Fibroblast of pulmonary artery (primary cell): ENCODE results near the gene NDUFA11.
A peak's percentile ranks its signal among the peaks of the same experiment; 100 is the strongest.
"Not testable (repeated sequence)": the region's sequence is repeated elsewhere in the genome, so short reads cannot be mapped to it uniquely, and the experiment has no call there.

ENCODE experiments used
- DNase-seq: peaks from one replicate; pipeline ENCODE4 v3.0.0-alpha.2; 2010; ENCODE audit warnings: low read depth
- H3K4me3 ChIP-seq: replicated peaks from 2 replicates; pipeline ENCODE4 v1.5.1; 2011; ENCODE audit warnings: low read depth, mild to moderate bottlenecking, control low read depth, low read length, moderate library complexity
- CTCF ChIP-seq: IDR thresholded peaks from 2 replicates; pipeline ENCODE4 v1.5.1; 2011; ENCODE audit warnings: mild to moderate bottlenecking, control low read depth, low read length, inconsistent platforms; ENCODE audit errors: missing control alignments

The NDUFA11 gene

DNA sequence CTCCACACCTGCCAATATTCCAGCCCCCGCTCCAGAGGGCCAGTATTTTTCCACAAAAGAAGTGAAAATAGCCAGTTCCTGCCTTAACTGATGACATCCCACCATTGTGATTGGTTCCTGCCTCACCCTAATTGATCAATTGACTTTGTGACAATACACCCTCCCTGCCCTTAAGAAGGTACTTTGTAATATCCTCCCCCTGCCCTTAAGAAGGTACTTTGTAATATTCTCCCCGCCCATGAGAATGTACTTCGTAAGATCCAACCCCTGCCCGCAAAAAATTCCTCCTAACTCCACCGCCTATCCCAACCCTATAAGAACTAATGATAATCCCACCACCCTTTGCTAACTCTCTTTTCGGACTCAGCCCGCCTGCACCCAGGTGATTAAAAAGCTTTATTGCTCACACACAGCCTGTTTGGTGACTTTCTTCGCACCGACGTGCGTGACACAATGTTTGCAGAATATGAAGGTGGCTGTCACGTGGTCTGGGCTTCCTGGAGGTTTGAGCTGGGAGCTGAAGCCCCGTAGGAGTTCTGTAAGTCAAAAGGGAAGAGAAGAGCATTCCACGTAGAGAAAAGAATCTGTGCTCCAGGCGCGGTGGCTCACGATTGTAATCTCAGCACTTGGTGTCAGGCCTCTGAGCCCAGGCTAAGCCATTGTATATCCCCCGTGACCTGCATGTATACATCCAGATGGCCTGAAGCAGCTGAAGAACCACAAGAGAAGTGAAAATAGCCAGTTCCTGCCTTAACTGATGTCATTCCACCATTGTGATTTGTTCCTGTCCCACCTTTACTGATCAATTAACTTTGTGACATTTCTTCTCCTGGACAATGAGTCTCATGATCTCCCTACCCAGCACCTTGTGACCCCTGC, 46.1 kb downstream of the NDUFA11 start:
- H3K4me3 ChIP-seq, result no peak overlapping the region
- no peak for DNase-seq
- no peak for TF ChIP-seq CTCF

GRCh38 chr19:5855151-5855550, 48.4 kb downstream of the NDUFA11 start:
- not testable (repeated sequence) for DNase-seq, H3K4me3 ChIP-seq

- DNase-seq, H3K4me3 ChIP-seq: not testable (repeated sequence)
Observed at GRCh38 chr19:5854121-5854520, 49.5 kb downstream of the NDUFA11 start.

DNA sequence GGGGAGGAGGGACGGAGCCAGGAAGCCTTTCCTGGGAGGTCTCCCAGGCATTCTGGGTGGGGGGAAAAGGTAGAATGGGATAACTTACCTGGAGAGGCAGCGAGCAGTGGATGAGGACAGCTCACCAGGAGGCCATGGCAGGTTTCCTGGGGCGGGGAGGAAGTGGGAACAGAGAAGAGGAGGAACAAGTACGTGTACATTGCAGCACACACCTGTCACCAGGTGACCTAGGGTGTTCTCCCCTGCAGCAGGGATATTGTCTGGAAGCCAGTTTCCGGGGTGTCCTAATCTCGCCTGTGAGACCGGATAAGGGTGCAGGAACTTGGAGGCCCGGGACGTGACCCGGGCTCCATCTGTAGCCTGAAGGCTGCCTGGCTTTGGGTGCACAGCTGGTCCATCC, 52.3 kb downstream of the NDUFA11 start, which contains the start of gene FUT3:
FUT3 (minus strand) TSS at position 148 of the 400 bp plus-strand sequence.
- no peak within 1 kb of the TSS for H3K4me3 ChIP-seq
- no peak for TF ChIP-seq CTCF
- DNase-seq, result no peak

GRCh38 chr19:5850743-5851293, 52.8 kb downstream of the NDUFA11 start:
- peak; percentile 75 for DNase-seq
- no peak overlapping the region for H3K4me3 ChIP-seq
- TF ChIP-seq CTCF, result no peak

DNA sequence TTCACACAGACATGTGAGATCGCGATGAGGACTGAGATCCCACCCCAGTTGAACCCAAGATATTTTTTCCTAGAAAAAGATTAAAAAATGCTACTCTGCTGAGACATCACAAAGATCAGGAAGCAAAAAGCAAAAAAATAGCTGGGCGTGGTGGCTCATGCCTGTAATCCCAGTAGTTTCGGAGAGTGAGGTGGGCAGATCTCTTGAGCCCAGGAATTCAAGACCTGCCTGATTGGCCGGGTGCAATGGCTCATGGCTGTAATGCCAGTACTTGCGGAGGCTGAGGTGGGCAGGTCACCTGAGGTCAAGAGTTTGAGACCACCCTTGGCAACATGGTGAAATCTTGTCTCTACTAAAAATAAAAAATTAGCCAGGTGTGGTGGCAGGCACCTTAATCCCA, 53.4 kb downstream of the NDUFA11 start:
- TF ChIP-seq CTCF, result no peak
- DNase-seq, result no peak
- no peak overlapping the region for H3K4me3 ChIP-seq

DNA sequence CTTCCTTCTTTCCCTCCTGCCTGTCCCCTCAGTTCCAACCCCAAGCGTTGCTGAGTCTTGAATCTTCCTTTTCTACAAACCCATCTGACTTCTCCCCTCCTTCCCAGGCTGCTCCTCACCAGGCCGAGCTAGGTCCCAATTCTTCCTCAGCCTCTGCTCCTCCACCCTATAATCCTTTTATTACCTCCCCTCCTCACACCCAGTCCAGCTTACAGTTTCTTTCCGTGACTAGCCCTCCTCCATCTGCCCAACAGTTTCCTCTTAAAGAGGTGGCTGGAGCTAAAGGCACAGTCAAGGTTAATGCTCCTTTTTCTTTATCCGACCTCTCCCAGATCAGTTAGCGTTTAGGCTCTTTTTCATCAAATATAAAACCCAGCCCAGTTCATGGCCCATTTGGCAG, 55.0 kb downstream of the NDUFA11 start:
- DNase-seq, result not testable (repeated sequence)

GRCh38 chr19:5847846-5848245, 55.7 kb downstream of the NDUFA11 start:
- DNase-seq, H3K4me3 ChIP-seq: not testable (repeated sequence)

More for the DNA sequence above, 55.0 kb downstream of the NDUFA11 start:
- H3K4me3 ChIP-seq, result not testable (repeated sequence)
